HEK293T (cell line): Measurements from ENCODE around the gene ZNF844.
"Not testable (repeated sequence)": the region's sequence is repeated elsewhere in the genome, so short reads cannot be mapped to it uniquely, and the experiment has no call there.

Experiments
- CTCF ChIA-PET: fragments of 350-600 bp; formaldehyde crosslinking; extraction: SDS; loops from one replicate; lab custom pipeline; 2021; ENCODE audit warnings: antibody characterized with exemption, inconsistent platforms; lab: Yijun Ruan, JAX
- POLR2A ChIA-PET: fragments of 350-600 bp; formaldehyde crosslinking; extraction: SDS; loops from one replicate; lab custom pipeline; 2020; ENCODE audit warnings: antibody characterized with exemption, inconsistent platforms; lab: Yijun Ruan, JAX
- DNase-seq: peaks from one replicate; pipeline ENCODE4 v3.0.0; 2012; ENCODE audit warnings: mixed read lengths; ENCODE audit errors: extremely low spot score
- ARNT ChIP-seq: fragments of 450-650 bp; IDR thresholded peaks from 2 replicates; pipeline ENCODE4 v1.6.1; 2017; ENCODE audit warnings: mild to moderate bottlenecking
- BHLHE40 ChIP-seq: fragments of 450-650 bp; IDR thresholded peaks from 2 replicates; pipeline ENCODE4 v1.6.1; 2016; ENCODE audit warnings: mild to moderate bottlenecking, moderate library complexity, borderline replicate concordance
- CTBP1 ChIP-seq: fragments of 450-650 bp; IDR thresholded peaks from 2 replicates; pipeline ENCODE4 v1.6.1; 2016; ENCODE audit warnings: borderline replicate concordance
- ELF4 ChIP-seq: fragments of 450-650 bp; IDR thresholded peaks from 2 replicates; pipeline ENCODE4 v1.6.1; 2017; ENCODE audit warnings: antibody characterized with exemption
- FOXA1 ChIP-seq: fragments of 450-650 bp; IDR thresholded peaks from 2 replicates; pipeline ENCODE4 v1.6.1; 2016; ENCODE audit warnings: mild to moderate bottlenecking
- FOXK2 ChIP-seq: fragments of 450-650 bp; IDR thresholded peaks from 2 replicates; pipeline ENCODE4 v1.6.1; 2016; ENCODE audit warnings: mild to moderate bottlenecking
- FOXM1 ChIP-seq: fragments of 450-650 bp; IDR thresholded peaks from 2 replicates; pipeline ENCODE4 v1.6.1; 2017; ENCODE audit warnings: mild to moderate bottlenecking, borderline replicate concordance
- HDGF ChIP-seq: fragments of 450-650 bp; IDR thresholded peaks from 2 replicates; pipeline ENCODE4 v1.6.1; 2017; ENCODE audit warnings: antibody characterized with exemption, borderline replicate concordance
- L3MBTL2 ChIP-seq: fragments of 450-650 bp; conservative IDR thresholded peaks from 2 replicates; pipeline ENCODE4 v1.6.1; 2016; ENCODE audit warnings: mild to moderate bottlenecking
- LEF1 ChIP-seq: fragments of 450-650 bp; IDR thresholded peaks from 2 replicates; pipeline ENCODE4 v1.6.1; 2017; ENCODE audit warnings: mild to moderate bottlenecking, borderline replicate concordance
- NFRKB ChIP-seq: fragments of 450-650 bp; IDR thresholded peaks from 2 replicates; pipeline ENCODE4 v1.6.1; 2016; ENCODE audit warnings: mild to moderate bottlenecking, moderate library complexity
- SP1 ChIP-seq: fragments of 450-650 bp; IDR thresholded peaks from 2 replicates; pipeline ENCODE4 v1.6.1; 2017
- SUZ12 ChIP-seq: fragments of 450-650 bp; IDR thresholded peaks from 2 replicates; pipeline ENCODE4 v1.6.1; 2016; ENCODE audit warnings: mild to moderate bottlenecking
- TARDBP ChIP-seq: fragments of 450-650 bp; IDR thresholded peaks from 2 replicates; pipeline ENCODE4 v1.6.1; 2016
- ZNF384 ChIP-seq: fragments of 450-650 bp; IDR thresholded peaks from 2 replicates; pipeline ENCODE4 v1.6.1; 2016
- TF ChIP-seq, protein P1 (sequence below): fragments of 450-650 bp; IDR thresholded peaks from 2 replicates; pipeline ENCODE4 v1.6.1; 2016

The ZNF844 gene

DNA sequence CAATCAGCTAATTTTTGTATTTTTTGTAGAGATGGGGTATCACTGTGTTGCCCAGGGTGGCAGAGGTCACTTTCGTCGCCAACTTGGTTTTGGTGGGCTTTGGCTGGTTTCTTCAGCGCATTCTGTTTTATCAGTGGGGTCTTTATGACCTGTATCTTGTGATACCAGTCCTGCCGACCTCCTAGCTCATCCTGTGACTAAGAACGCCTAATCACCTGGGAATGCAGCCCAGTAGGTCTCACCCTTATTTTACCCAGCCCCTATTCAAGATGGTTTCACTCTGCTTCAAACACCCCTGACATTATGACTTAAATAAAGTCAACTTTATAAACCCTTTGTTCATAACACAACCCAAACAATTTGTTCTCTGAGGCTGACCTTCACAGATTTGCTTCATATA is 8.7 kb upstream of the ZNF844 start:
- no peak for TF ChIP-seq FOXM1

DNA sequence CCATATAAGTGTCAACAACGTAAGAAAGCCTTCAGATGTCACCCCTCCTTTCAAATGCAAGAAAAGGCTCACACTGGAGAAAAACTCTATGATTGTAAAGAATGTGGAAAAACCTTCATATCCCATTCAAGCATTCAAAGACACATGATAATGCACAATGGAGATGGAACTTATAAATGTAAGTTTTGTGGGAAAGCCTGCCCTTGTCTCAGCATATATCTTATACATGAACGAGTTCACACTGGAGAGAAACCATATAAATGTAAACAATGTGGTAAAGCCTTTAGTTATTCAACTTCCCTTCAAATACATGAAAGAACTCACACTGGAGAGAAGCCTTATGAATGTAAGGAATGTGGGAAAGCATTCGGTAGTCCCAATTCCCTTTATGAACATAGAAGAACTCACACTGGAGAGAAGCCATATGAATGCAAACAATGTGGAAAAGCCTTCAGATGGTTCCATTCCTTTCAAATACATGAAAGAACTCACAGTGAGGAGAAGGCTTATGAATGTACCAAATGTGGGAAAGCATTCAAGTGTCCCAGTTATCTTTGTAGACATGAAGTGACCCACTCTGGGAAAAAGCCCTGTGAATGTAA is 11.1 kb downstream of the ZNF844 start:
- no peak for TF ChIP-seq ARNT
- no peak for TF ChIP-seq LEF1
- no peak for TF ChIP-seq HDGF
- TF ChIP-seq ZNF384 = no peak
- no peak for TF ChIP-seq NFRKB
- TF ChIP-seq L3MBTL2 = no peak
- TF ChIP-seq FOXA1 = no peak
- no peak for TF ChIP-seq TARDBP
- ChIA-PET CTCF (interaction anchor here (0.5 kb wide), 1 partner anchor 1190 kb away, joined by 3 read pairs; no protein-coding TSS in a partner anchor), POLR2A (no interaction called here)
- no peak for DNase-seq

More for the DNA sequence above, 8.7 kb upstream of the ZNF844 start:
- ChIA-PET POLR2A (no interaction called here), CTCF (no interaction called here)
- DNase-seq = no peak

- DNase-seq, POLR2A ChIA-PET: not testable (repeated sequence)
These were observed 11.8 kb downstream of the ZNF844 start for GRCh38 chr19:12076331-12076730.

GRCh38 chr19:12077375-12077774 is 12.8 kb downstream of the ZNF844 start:
- no peak for DNase-seq
- POLR2A ChIA-PET = no interaction called here

More at GRCh38 chr19:12076331-12076730, 11.8 kb downstream of the ZNF844 start:
- CTCF ChIA-PET = not testable (repeated sequence)

GRCh38 chr19:12083336-12083735 is 18.8 kb downstream of the ZNF844 start:
- POLR2A ChIA-PET, DNase-seq, CTCF ChIA-PET: not testable (repeated sequence)

More at GRCh38 chr19:12077375-12077774, 12.8 kb downstream of the ZNF844 start:
- CTCF ChIA-PET = no interaction called here
- TF ChIP-seq FOXM1 (no peak), L3MBTL2 (no peak), CTBP1 (no peak), ELF4 (no peak), FOXA1 (no peak), SP1 (no peak), ZNF384 (no peak), BHLHE40 (no peak), ARNT (no peak), HDGF (no peak), NFRKB (no peak), FOXK2 (no peak), LEF1 (no peak)

GRCh38 chr19:12085074-12085818 is 20.7 kb downstream of the ZNF844 start:
- CTCF ChIA-PET = no interaction called here

DNA sequence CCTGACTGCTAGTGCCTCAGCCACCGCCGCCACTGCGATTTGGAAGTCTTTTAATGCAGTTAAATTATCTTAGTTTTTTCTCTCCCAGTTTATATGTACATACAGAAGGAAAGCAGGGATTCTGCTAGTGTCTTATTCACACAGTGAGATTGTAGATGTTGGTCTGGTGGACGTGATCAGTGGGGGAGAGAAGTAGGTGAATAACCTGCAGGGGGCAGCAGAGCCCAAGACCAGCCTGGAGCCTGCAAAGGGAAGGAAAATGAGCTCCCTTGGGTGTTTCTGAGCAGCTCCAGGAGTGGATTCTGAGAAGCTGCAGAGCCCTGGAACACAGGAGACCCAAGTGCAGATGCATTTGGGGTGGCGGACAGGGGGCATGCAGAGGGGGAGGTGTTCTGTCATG is 26.3 kb downstream of the ZNF844 start:
- POLR2A ChIA-PET = no interaction called here

More at GRCh38 chr19:12085074-12085818, 20.7 kb downstream of the ZNF844 start:
- POLR2A ChIA-PET = no interaction called here
- no peak for TF ChIP-seq TARDBP
- TF ChIP-seq FOXK2 = no peak
- no peak for TF ChIP-seq FOXM1
- no peak for TF ChIP-seq HDGF
- no peak for TF ChIP-seq SUZ12
- TF ChIP-seq BHLHE40 = no peak
- no peak for DNase-seq

More for the DNA sequence above, 26.3 kb downstream of the ZNF844 start:
- no peak for DNase-seq
- CTCF ChIA-PET = interaction anchor here (0.6 kb wide), 1 partner anchor 12 kb away, joined by 3 read pairs; no protein-coding TSS in a partner anchor
- no peak for TF ChIP-seq NFRKB
- TF ChIP-seq ZNF384 = no peak
- no peak for TF ChIP-seq SP1
- no peak for TF ChIP-seq TARDBP
- no peak for TF ChIP-seq ARNT
- TF ChIP-seq, protein P1, sequence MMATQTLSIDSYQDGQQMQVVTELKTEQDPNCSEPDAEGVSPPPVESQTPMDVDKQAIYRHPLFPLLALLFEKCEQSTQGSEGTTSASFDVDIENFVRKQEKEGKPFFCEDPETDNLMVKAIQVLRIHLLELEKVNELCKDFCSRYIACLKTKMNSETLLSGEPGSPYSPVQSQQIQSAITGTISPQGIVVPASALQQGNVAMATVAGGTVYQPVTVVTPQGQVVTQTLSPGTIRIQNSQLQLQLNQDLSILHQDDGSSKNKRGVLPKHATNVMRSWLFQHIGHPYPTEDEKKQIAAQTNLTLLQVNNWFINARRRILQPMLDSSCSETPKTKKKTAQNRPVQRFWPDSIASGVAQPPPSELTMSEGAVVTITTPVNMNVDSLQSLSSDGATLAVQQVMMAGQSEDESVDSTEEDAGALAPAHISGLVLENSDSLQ = no peak
- no peak for TF ChIP-seq CTBP1
- TF ChIP-seq BHLHE40 = no peak
- no peak for TF ChIP-seq HDGF
- TF ChIP-seq FOXM1 = no peak
- no peak for TF ChIP-seq ELF4
